GM23338 (cell line): ENCODE data around the gene GSS. TPM values are rescaled to one million over a fixed set of nuclear protein-coding genes. Genes with fewer than 3 reads are reported as not detected.

ENCODE experiments used
- ATAC-seq: fragments of 200-7000 bp; cut with Tn5 transposase; 3 replicates; pipeline ENCODE4 v1.9.1; 2020
- DNase-seq: peaks from one replicate; pipeline ENCODE4 v3.0.0-alpha.2; 2015; ENCODE audit warnings: low spot score
- H2AFZ ChIP-seq: fragments of 200-600 bp; sonication (generic); 2 replicates; pipeline ENCODE4 v1.8.0; 2016; ENCODE audit warnings: antibody characterized with exemption, mild to moderate bottlenecking, moderate library complexity
- H3F3A ChIP-seq: fragments of 200-600 bp; sonication (generic); replicated peaks from 2 replicates; pipeline ENCODE4 v1.8.0; 2017; ENCODE audit warnings: antibody characterized with exemption, mixed run types, low read depth
- H3K27ac ChIP-seq: fragments of 200-600 bp; sonication (generic); 2 replicates; pipeline ENCODE4 v1.6.1; 2016; ENCODE audit warnings: low read depth
- H3K27me3 ChIP-seq: fragments of 200-600 bp; sonication (generic); 2 replicates; pipeline ENCODE4 v1.8.0; 2016; ENCODE audit warnings: mild to moderate bottlenecking, mixed run types, moderate library complexity; ENCODE audit not compliant: insufficient read depth
- H3K36me3 ChIP-seq: fragments of 200-600 bp; sonication (generic); 2 replicates; pipeline ENCODE4 v1.8.0; 2016; ENCODE audit warnings: mild to moderate bottlenecking; ENCODE audit not compliant: insufficient read depth
- H3K4me1 ChIP-seq: fragments of 200-600 bp; sonication (generic); 2 replicates; pipeline ENCODE4 v1.8.0; 2016; ENCODE audit warnings: mild to moderate bottlenecking, moderate library complexity; ENCODE audit not compliant: insufficient read depth
- H3K4me2 ChIP-seq: fragments of 200-600 bp; sonication (generic); 2 replicates; pipeline ENCODE4 v1.7.1; 2017; ENCODE audit warnings: mixed run types
- H3K4me3 ChIP-seq: fragments of 200-600 bp; sonication (generic); 2 replicates; pipeline ENCODE4 v1.6.1; 2016; ENCODE audit warnings: mixed run types
- H3K79me2 ChIP-seq: fragments of 200-600 bp; sonication (generic); replicated peaks from 2 replicates; pipeline ENCODE4 v1.8.0; 2017; ENCODE audit warnings: mild to moderate bottlenecking; ENCODE audit not compliant: insufficient read depth
- H3K9me2 ChIP-seq: fragments of 200-600 bp; sonication (generic); 2 replicates; pipeline ENCODE4 v1.8.0; 2017; ENCODE audit not compliant: insufficient read depth
- H4K20me1 ChIP-seq: fragments of 200-600 bp; sonication (generic); replicated peaks from 2 replicates; pipeline ENCODE4 v1.8.0; 2017; ENCODE audit warnings: mild to moderate bottlenecking; ENCODE audit not compliant: insufficient read depth
- H3K27ac Mint-ChIP-seq: 2 replicates; pipeline ENCODE4 v1.8.0; 2020; ENCODE audit warnings: inconsistent platforms, mild to moderate bottlenecking, moderate library complexity, mixed read lengths
- H3K27me3 Mint-ChIP-seq: 3 replicates; pipeline ENCODE4 v1.8.0; 2022; ENCODE audit warnings: low read depth, mild to moderate bottlenecking, moderate library complexity, mixed read lengths, inconsistent platforms; ENCODE audit not compliant: insufficient read depth, poor library complexity
- H3K36me3 Mint-ChIP-seq: 3 replicates; pipeline ENCODE4 v1.8.0; 2021; ENCODE audit warnings: low read depth, mild to moderate bottlenecking, inconsistent platforms, moderate library complexity, mixed read lengths
- H3K4me1 Mint-ChIP-seq: 3 replicates; pipeline ENCODE4 v1.8.0; 2020; ENCODE audit warnings: mild to moderate bottlenecking, inconsistent platforms, mixed read lengths
- H3K4me3 Mint-ChIP-seq: 3 replicates; pipeline ENCODE4 v1.8.0; 2021; ENCODE audit warnings: moderate library complexity, mild to moderate bottlenecking, inconsistent platforms, mixed read lengths
- H3K9me3 Mint-ChIP-seq: 3 replicates; pipeline ENCODE4 v1.8.0; 2020; ENCODE audit warnings: moderate library complexity, mild to moderate bottlenecking, inconsistent platforms, mixed read lengths
- CREB1 ChIP-seq: fragments of 250-450 bp; sonication (Bioruptor Pico); IDR thresholded peaks from 2 replicates; pipeline ENCODE4 v1.5.0; 2020; ENCODE audit warnings: low read depth, mild to moderate bottlenecking, moderate library complexity
- CTCF ChIP-seq, 2 experiments: fragments of 200-600 bp in 1 of 2; sonication (generic) in 1 of 2; conservative IDR thresholded peaks; 2 replicates each; pipeline versions ENCODE4 v1.5.1 to v1.6.1; 2016 to 2017; ENCODE audit warnings: antibody characterized with exemption in 2 of 2, low read depth in 2 of 2, mild to moderate bottlenecking in 2 of 2, moderate library complexity in 1 of 2
- ETS1 ChIP-seq: IDR thresholded peaks from 2 replicates; pipeline ENCODE4 v1.6.1; 2016; ENCODE audit warnings: antibody characterized with exemption
- EZH2 ChIP-seq: fragments of 200-600 bp; sonication (generic); IDR thresholded peaks from one replicate; pipeline ENCODE4 v1.8.0; 2017; ENCODE audit warnings: antibody characterized with exemption, mild to moderate bottlenecking, low read depth; ENCODE audit not compliant: unreplicated experiment
- EZH2phosphoT487 ChIP-seq: fragments of 200-600 bp; sonication (generic); IDR thresholded peaks from one replicate; pipeline ENCODE4 v1.8.1; 2018; ENCODE audit warnings: antibody characterized with exemption; ENCODE audit not compliant: unreplicated experiment
- JUNB ChIP-seq: IDR thresholded peaks from one replicate; pipeline ENCODE4 v1.6.1; 2016; ENCODE audit warnings: antibody characterized with exemption; ENCODE audit not compliant: unreplicated experiment
- NANOG ChIP-seq: IDR thresholded peaks from 2 replicates; pipeline ENCODE4 v1.6.1; 2016; ENCODE audit warnings: antibody characterized with exemption, borderline replicate concordance
- POLR2AphosphoS5 ChIP-seq: IDR thresholded peaks from 2 replicates; pipeline ENCODE4 v1.6.1; 2016; ENCODE audit warnings: antibody characterized with exemption, low read depth
- REST ChIP-seq: IDR thresholded peaks from one replicate; pipeline ENCODE4 v1.6.1; 2018; ENCODE audit warnings: antibody characterized with exemption; ENCODE audit not compliant: unreplicated experiment
- STAT1 ChIP-seq: IDR thresholded peaks from one replicate; pipeline ENCODE4 v1.6.1; 2016; ENCODE audit warnings: antibody characterized with exemption; ENCODE audit not compliant: unreplicated experiment
- ZNF114 ChIP-seq: fragments of 250-450 bp; sonication (Bioruptor Pico); IDR thresholded peaks from 2 replicates; pipeline ENCODE4 v1.5.0; 2020; ENCODE audit warnings: mild to moderate bottlenecking, moderate library complexity
- ZNF331 ChIP-seq: fragments of 250-450 bp; sonication (Bioruptor Pico); IDR thresholded peaks from 2 replicates; pipeline ENCODE4 v1.5.0; 2020; ENCODE audit warnings: low read depth, mild to moderate bottlenecking, moderate library complexity
- ZNF462 ChIP-seq: fragments of 250-450 bp; sonication (Bioruptor Pico); IDR thresholded peaks from 2 replicates; pipeline ENCODE4 v1.5.0; 2020; ENCODE audit warnings: mild to moderate bottlenecking, moderate library complexity
- polyA plus RNA-seq: library from polyadenylated mRNA; unstranded; fragments of >200 nt; fragmentation: Nextera tagmentation; extraction: Ambion mirVana; gene quantifications from 2 replicates; pipeline ENCODE4 v1.2.1, GENCODE V29; 2016
- total RNA-seq: library from RNA; depleted of rRNA; stranded (reverse); fragments of >200 nt; shearing (Covaris generic); gene quantifications from 2 replicates; pipeline ENCODE4 v1.2.3, GENCODE V29; 2014

GSS gene
- total and polyA plus RNA-seq, 2 experiments from 2014 or later, result 34.0 to 63.3 TPM

- H3K9me2 ChIP-seq, result no peaks in the 10 kb centered on the region
- no peak overlapping the region; the same call in 1 of the 2 replicates for H3K27ac ChIP-seq
- Mint-ChIP-seq H3K36me3 (0 out of 3 replicates have a peak, but pooled peaks cover 3% of the 10 kb centered on the region), H3K4me3 (no peak overlapping the region), H3K9me3 (peaks cover 4% of the 10 kb centered on the region; the same call in 2 of the 3 replicates), H3K4me1 (peaks cover 37% of the 10 kb centered on the region), H3K27ac (no peak overlapping the region), H3K27me3 (peaks cover 15% of the 10 kb centered on the region)
- H3K4me2 ChIP-seq, result no peak overlapping the region
- peaks cover 32% of the 10 kb centered on the region for H3K4me1 ChIP-seq
- TF ChIP-seq EZH2phosphoT487 (no peak), REST (no peak), EZH2 (no peak), NANOG (no peak), ZNF331 (CRISPR knock-in tag) (no peak), STAT1 (no peak), CTCF (conservative IDR thresholded peaks at IDR 0.05; ENCODE audit: low read depth in 2 of 2) (no peak), ZNF462 (CRISPR knock-in tag) (no peak), ZNF114 (no peak), CREB1 (CRISPR knock-in tag) (no peak), ETS1 (no peak), POLR2AphosphoS5 (no peak), JUNB (no peak)
- no peak for ATAC-seq
- no peaks in the 10 kb centered on the region; the same call in 1 of the 2 replicates for H4K20me1 ChIP-seq
- no peak overlapping the region for H2AFZ ChIP-seq
- no peaks in the 10 kb centered on the region for H3K79me2 ChIP-seq
- peaks cover 5% of the 10 kb centered on the region; the same call in 1 of the 2 replicates for H3K36me3 ChIP-seq
- no peak overlapping the region for H3K4me3 ChIP-seq
- H3K27me3 ChIP-seq, result no peaks in the 10 kb centered on the region
- H3F3A ChIP-seq, result peaks cover 15% of the 10 kb centered on the region; the same call in 1 of the 2 replicates
- no peak for DNase-seq
Measured at GRCh38 chr20:34952671-34953070, 2.9 kb downstream of the GSS start.
